GM12801 (cell line): ENCODE data around the gene PPARD.

Experiments
- CTCF ChIP-seq: IDR thresholded peaks from one replicate; pipeline ENCODE4 v1.5.1; 2011; ENCODE audit warnings: control low read depth; ENCODE audit not compliant: insufficient read length; ENCODE audit errors: extremely low read depth

Gene PPARD

DNA sequence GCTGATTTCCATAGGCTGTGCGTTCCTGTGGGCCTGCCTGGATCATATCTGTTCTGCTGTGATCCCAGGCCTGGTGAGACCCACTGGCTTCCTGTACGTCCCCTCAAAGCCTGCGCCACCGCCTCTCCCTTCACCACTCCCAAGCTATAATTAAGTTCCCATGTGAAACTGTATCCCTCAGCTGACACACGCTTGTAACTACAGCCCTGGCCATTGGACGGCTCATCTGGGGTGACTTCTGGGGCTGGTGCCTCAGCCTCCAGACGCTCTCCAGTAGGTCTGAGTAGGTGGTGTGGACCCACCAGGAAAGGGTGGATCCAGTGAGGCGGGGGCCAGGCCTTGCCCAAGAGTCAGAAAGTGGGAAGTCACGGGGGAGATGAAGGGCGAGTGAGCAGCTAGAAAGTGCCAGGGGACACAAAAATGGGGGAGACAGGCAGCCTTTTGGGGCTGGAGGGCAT lies 21.0 kb downstream of the PPARD start:
- no peak for TF ChIP-seq CTCF

DNA sequence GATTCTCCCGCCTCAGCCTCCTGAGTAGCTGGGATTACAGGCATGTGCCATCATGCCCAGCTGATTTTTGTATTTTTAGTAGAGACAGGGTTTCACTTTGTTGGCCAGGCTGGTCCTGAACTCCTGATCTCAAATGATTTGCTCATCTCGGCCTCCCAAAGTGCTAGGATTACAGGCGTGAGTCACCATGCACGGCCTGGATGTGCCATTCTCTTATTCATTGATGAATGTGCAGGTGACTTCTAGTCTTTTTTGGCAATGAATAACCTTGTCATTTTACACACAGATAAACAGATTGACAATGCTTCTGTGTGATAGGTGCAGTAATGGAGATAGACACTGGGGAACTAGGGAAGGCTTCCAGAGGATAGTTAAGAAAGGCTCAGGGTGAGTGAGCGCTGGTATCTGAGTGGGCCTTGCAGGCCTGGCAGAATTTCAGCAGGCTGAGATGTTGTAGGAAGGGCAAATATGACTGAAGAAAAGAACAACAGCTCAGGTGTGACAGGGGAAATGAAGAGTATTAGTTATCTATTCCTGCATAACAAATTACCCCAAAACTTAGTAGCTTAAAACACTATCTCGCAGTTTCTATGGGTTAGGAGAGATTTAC lies 23.3 kb downstream of the PPARD start:
- no peak for TF ChIP-seq CTCF

DNA sequence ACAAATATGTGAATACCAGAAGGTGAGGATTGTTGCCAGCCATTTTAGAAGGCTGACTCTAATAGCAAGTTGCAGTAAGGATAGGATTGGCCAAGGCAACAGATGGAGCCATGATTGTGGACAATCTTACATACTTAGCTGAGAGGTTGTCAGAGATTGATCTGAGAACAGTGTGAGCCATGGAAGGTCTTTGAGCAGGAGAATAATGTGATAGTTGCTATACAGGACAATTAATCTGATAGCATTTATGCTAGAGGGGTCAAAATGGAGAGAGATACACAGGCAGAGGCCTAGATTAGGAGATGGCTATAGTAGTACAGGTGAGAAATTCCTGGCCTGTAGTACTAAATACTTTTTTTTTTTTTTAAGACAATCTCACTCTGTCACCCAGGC lies 23.8 kb downstream of the PPARD start:
- no peak for TF ChIP-seq CTCF

DNA sequence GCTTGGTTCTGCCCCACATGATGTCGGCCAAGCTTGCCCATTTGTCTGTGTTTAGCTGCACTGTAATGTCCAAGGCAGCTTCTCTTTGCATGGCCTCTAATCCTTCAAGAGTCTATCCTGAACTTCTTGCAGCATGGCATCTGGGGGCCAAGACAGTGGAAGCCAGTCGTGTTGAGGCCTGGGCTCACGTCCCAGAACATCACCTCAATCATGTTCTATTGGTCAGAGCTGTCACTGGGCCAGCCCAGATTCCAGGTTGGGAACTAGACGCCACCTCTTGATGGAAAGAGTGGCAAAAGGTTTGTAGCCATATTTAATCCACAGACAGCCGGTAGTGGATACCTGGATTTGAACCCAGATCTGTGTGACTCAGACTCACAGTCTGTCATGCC lies 25.3 kb downstream of the PPARD start:
- TF ChIP-seq CTCF, result no peak

DNA sequence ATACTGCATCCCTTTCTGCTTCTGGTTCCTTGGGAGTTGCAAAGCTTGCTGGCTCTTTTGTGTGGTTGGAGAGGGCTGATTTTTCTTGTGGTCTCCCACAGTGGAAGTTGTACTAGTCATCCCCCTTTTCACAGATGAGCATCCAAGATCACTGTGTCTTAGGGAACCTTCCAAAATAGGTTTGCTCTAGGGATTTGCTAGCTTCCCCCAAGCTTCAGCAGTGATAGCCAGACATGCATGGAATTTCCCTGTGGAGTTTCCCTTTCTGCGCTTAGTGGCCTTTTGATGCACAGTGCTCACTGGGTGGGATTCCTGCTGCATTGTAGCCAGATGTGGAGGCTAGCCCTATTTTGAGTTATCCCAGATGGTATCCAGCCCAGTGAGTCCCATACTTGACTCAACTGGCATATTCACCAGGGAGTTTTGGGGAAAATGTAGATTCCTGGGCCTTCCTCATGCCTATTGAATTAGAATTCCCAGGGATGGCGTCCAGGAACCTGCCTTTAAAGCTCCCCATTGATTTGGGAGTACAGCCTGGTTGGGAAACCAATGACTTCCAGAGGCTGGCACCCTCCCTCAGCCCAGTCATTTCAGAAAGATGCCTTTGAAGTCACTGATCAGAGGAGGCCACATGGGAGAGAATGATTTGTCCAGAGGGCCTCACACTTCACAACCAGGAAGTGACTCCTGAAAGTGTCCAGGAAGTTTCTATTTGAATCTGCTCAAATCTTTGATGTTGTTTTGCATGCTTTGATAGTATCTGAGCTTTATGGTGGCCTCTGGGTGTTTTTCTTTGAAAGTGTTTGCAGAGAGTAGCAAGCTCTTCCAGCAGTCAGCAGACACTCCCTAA lies 25.9 kb downstream of the PPARD start:
- no peak for TF ChIP-seq CTCF

DNA sequence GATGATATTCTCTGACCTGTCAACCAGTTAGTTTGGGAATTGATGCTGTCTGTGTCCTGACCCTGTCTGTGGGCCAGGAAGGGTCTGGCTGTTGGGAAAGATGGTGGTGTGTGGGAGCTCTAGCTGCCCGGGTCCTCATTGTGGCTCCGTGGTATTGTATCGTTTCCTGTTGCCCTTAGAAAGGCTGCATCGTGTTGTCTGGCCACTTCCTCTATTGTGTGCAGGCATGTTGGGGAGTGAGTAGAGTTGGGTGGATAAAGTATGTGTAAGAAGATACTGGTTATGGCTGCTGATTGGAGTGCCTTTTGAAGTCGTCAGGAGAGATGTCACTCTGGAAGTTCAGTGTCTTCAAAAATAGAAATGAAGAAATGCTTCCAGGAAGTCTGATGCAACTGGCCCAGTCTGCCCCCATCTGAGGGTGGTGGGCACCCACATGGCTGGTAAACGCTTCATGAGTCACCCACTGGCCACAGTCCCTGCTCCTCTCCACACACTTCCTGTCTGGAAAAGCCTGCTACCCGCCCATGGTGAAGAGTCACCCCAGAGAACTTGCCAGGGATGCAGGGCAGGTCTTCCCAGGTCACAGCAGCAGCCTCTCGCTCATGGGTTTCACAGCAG lies 27.9 kb downstream of the PPARD start:
- TF ChIP-seq CTCF, result no peak

- TF ChIP-seq CTCF, result no peak
These were observed 28.6 kb downstream of the PPARD start for GRCh38 chr6:35370785-35371493.
